ENCODE measurements around the gene SEPSECS.

The SEPSECS gene

GRCh38 chr4:25133132-25133531 lies 27.1 kb downstream of the SEPSECS start:
- no peak for DNase-seq (ENCODE audit: extremely low read depth, low read depth)
- TF ChIP-seq, protein P1, sequence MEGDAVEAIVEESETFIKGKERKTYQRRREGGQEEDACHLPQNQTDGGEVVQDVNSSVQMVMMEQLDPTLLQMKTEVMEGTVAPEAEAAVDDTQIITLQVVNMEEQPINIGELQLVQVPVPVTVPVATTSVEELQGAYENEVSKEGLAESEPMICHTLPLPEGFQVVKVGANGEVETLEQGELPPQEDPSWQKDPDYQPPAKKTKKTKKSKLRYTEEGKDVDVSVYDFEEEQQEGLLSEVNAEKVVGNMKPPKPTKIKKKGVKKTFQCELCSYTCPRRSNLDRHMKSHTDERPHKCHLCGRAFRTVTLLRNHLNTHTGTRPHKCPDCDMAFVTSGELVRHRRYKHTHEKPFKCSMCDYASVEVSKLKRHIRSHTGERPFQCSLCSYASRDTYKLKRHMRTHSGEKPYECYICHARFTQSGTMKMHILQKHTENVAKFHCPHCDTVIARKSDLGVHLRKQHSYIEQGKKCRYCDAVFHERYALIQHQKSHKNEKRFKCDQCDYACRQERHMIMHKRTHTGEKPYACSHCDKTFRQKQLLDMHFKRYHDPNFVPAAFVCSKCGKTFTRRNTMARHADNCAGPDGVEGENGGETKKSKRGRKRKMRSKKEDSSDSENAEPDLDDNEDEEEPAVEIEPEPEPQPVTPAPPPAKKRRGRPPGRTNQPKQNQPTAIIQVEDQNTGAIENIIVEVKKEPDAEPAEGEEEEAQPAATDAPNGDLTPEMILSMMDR (IDR thresholded peaks at IDR 0.05; ENCODE audit: low read depth, low read length) = no peak

DNA sequence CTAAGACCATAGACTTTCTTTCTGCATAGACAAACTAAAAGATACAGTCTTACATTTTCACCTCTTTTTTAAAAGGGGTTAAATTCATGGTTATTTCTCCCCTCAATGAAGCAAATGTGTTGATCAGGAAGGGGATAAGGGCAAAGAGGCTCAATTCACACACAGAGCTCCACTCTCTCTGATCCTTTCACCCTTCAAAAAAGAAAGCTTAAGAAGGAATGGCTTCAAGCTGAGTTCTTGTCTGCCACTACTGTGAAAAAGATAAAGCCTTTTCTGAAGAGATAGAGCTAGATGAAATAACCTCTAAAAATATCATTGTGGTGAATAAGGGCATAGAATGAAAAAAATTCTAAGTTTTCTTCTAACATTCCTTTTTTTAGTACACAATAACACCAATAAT lies 28.3 kb downstream of the SEPSECS start:
- TF ChIP-seq, protein P1 (IDR thresholded peaks at IDR 0.05; ENCODE audit: low read depth, low read length) = no peak
- DNase-seq (ENCODE audit: extremely low read depth, low read depth) = no peak

- TF ChIP-seq, protein P1 (IDR thresholded peaks at IDR 0.05; ENCODE audit: low read depth, low read length) = no peak
- DNase-seq (ENCODE audit: extremely low read depth, low read depth) = no peak
Measured at GRCh38 chr4:25131381-25131780, 28.9 kb downstream of the SEPSECS start.

- DNase-seq (ENCODE audit: extremely low read depth, low read depth) = no peak
- TF ChIP-seq, protein P1 (IDR thresholded peaks at IDR 0.05; ENCODE audit: low read depth, low read length) = no peak
Measured at GRCh38 chr4:25129917-25130316, 30.3 kb downstream of the SEPSECS start.

DNA sequence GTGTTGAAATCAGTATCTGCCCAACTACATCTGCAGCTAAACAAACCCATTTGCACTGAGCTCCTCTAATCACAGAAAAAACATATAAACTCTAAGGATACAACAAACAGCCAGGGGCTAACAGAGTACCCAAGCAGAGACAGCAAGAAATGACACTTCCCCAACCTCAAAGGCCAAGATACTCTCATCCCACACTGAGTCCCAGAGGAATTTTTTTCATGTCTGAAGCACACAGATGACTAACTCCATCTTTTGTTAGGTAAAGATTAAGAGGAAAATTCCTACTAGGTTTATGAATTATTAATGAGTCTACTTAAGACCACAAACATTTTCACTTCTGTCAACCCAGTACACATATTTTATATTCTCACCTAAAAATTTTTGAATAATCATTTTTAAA lies 31.6 kb downstream of the SEPSECS start:
- TF ChIP-seq, protein P1 (IDR thresholded peaks at IDR 0.05; ENCODE audit: low read depth, low read length) = no peak
- no peak for DNase-seq (ENCODE audit: extremely low read depth, low read depth)

GRCh38 chr4:25123236-25123635 lies 37.0 kb downstream of the SEPSECS start:
- TF ChIP-seq, protein P1 (IDR thresholded peaks at IDR 0.05; ENCODE audit: low read depth, low read length) = no peak
- DNase-seq (ENCODE audit: extremely low read depth, low read depth) = no peak

- no peak for DNase-seq (ENCODE audit: extremely low read depth, low read depth)
- TF ChIP-seq, protein P1 (IDR thresholded peaks at IDR 0.05; ENCODE audit: low read depth, low read length) = no peak
Measured at GRCh38 chr4:25120146-25120940, 39.9 kb downstream of the SEPSECS start.

All from AG09319 (cell line).